Measurements from ENCODE around the gene D2HGDH. TPM values are rescaled to one million over a fixed set of nuclear protein-coding genes. Genes with fewer than 3 reads are reported as not detected.
A peak's percentile ranks its signal among the peaks of the same experiment; 100 is the strongest.

D2HGDH gene
- total and polyA plus RNA-seq, 10 of the 15 experiments (the other 5 are each of a cell fraction or from before 2014, with no cell fraction given) = 0.52 to 32.1 (median 11.0) TPM

DNA sequence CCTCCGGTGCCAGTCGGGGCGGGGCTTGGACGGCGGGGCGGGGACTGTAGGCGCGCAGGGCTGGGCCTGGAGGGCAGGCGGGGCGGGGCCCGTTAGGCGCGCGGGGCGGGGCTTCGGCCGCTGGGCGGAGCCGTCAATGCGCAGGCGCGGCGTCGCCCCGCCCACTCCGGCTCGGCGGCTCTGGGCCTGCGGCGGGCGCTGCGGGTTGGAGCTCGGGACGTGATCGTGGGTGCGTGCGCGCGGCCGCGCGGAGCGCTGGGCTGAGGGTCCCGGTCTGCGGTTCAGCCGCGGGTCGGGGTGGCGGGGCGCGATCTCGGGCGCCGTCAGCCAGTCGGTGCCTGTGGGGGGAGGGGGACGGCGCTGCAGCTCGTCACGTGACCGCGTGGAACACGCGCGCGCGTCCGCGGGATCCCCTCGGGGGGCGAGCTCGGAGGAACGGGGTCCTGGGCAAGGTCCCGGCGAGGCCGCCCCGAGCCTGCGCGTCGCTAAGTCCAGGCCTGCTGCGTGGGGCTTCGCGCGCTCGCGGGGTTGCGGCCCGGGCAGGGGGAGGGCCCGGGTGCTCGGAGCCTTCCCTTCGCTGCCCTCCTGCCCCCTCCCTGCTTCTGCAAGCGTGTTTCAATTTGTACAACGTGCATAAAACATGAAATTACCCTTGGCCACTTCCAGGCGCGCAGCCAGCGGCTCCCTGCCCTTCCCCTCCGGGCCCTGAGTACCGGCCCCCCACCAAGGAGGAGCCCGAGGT is at the start of gene D2HGDH (continued):
- TF ChIP-seq BRCA1 (IDR thresholded peaks at IDR 0.05; ENCODE audit: low read depth, low read length) = no peak
- TF ChIP-seq PKNOX1 (IDR thresholded peaks at IDR 0.05) = no peak
- TF ChIP-seq, protein P1, sequence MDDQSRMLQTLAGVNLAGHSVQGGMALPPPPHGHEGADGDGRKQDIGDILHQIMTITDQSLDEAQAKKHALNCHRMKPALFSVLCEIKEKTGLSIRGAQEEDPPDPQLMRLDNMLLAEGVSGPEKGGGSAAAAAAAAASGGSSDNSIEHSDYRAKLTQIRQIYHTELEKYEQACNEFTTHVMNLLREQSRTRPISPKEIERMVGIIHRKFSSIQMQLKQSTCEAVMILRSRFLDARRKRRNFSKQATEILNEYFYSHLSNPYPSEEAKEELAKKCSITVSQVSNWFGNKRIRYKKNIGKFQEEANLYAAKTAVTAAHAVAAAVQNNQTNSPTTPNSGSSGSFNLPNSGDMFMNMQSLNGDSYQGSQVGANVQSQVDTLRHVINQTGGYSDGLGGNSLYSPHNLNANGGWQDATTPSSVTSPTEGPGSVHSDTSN (IDR thresholded peaks at IDR 0.05; ENCODE audit: insufficient replicate concordance, low read depth, low read length) = no peak
- TF ChIP-seq MEF2B (IDR thresholded peaks at IDR 0.05; ENCODE audit: partially characterized antibody, poor library complexity, severe bottlenecking) = no peak
- no peak for TF ChIP-seq NR2C2 (IDR thresholded peaks at IDR 0.05; ENCODE audit: borderline replicate concordance, control insufficient read depth, insufficient read length, low read depth)
- no peak for TF ChIP-seq ZBTB40 (IDR thresholded peaks at IDR 0.05; ENCODE audit: borderline replicate concordance)
- no peak for TF ChIP-seq ATF7 (IDR thresholded peaks at IDR 0.05; ENCODE audit: low read depth)
- no peak for TF ChIP-seq EZH2 (IDR thresholded peaks at IDR 0.05; ENCODE audit: borderline replicate concordance, control insufficient read depth, low read depth, low read length)
- no peak for TF ChIP-seq ZNF592 (IDR thresholded peaks at IDR 0.05)
- TF ChIP-seq, protein P2, sequence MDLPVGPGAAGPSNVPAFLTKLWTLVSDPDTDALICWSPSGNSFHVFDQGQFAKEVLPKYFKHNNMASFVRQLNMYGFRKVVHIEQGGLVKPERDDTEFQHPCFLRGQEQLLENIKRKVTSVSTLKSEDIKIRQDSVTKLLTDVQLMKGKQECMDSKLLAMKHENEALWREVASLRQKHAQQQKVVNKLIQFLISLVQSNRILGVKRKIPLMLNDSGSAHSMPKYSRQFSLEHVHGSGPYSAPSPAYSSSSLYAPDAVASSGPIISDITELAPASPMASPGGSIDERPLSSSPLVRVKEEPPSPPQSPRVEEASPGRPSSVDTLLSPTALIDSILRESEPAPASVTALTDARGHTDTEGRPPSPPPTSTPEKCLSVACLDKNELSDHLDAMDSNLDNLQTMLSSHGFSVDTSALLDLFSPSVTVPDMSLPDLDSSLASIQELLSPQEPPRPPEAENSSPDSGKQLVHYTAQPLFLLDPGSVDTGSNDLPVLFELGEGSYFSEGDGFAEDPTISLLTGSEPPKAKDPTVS (IDR thresholded peaks at IDR 0.05; ENCODE audit: low read depth, low read length) = no peak
- no peak for TF ChIP-seq SREBF1 (IDR thresholded peaks at IDR 0.05; ENCODE audit: low read length)
- peak; percentile 100 for TF ChIP-seq GATAD2B (conservative IDR thresholded peaks at IDR 0.05; ENCODE audit: low read depth)
- peak; percentile 88 for TF ChIP-seq LARP7 (IDR thresholded peaks at IDR 0.05)
- TF ChIP-seq CBX5 (IDR thresholded peaks at IDR 0.05; ENCODE audit: low read depth) = no peak
- no peak for TF ChIP-seq EED (IDR thresholded peaks at IDR 0.05; ENCODE audit: low read depth)
- no peak for TF ChIP-seq EGR1 (IDR thresholded peaks at IDR 0.05; ENCODE audit: borderline replicate concordance in 1 of 2, low read depth in 2 of 2, low read length in 2 of 2)
- TF ChIP-seq RELA (IDR thresholded peaks at IDR 0.05; ENCODE audit: borderline replicate concordance, partially characterized antibody) = peak; percentile 38
